Activated CD4-positive, CD25-positive, alpha-beta regulatory T cell treated with anti-CD3 and anti-CD28 coated beads, Interleukin-2, amount 50 U/mL, for 72 hours (primary cell): ENCODE results near the gene ANKRD60.

Experiments used
- DNase-seq: peaks from one replicate; pipeline ENCODE4 v3.0.0; 2021

ANKRD60 gene

GRCh38 chr20:58228484-58229197 is at the start of gene ANKRD60:
Gene ANKRD60, minus strand, starts transcription at chr20:58228653. Its CDS starts 0 bp downstream, at chr20:58228653.
- DNase-seq: peak; percentile 39

GRCh38 chr20:58277578-58278472 is 49.4 kb upstream of the ANKRD60 start:
- DNase-seq: no peak

- DNase-seq: no peak
These were observed 48.7 kb upstream of the ANKRD60 start for GRCh38 chr20:58277107-58277506.

GRCh38 chr20:58274384-58274783 is 45.9 kb upstream of the ANKRD60 start:
- DNase-seq: no peak

GRCh38 chr20:58271606-58272351 is 43.3 kb upstream of the ANKRD60 start:
- DNase-seq: no peak

- DNase-seq: no peak
These were observed 40.6 kb upstream of the ANKRD60 start for GRCh38 chr20:58268936-58269619.

GRCh38 chr20:58268421-58268821 is 40.0 kb upstream of the ANKRD60 start:
- no peak for DNase-seq

- DNase-seq: no peak
These were observed 39.1 kb upstream of the ANKRD60 start for GRCh38 chr20:58267389-58268215.

- no peak for DNase-seq
These were observed 35.8 kb upstream of the ANKRD60 start for GRCh38 chr20:58264271-58264670.

- no peak for DNase-seq
These were observed 33.2 kb upstream of the ANKRD60 start for GRCh38 chr20:58261660-58262059.

- DNase-seq: no peak
These were observed 31.6 kb upstream of the ANKRD60 start for GRCh38 chr20:58260006-58260405.

GRCh38 chr20:58256842-58257241 is 28.4 kb upstream of the ANKRD60 start:
- DNase-seq: no peak

GRCh38 chr20:58256307-58256706 is 27.9 kb upstream of the ANKRD60 start:
- DNase-seq: no peak

- no peak for DNase-seq
These were observed 26.4 kb upstream of the ANKRD60 start for GRCh38 chr20:58254890-58255289.

- DNase-seq: no peak
These were observed 23.6 kb upstream of the ANKRD60 start for GRCh38 chr20:58251979-58252591.

- no peak for DNase-seq
These were observed 23.0 kb upstream of the ANKRD60 start for GRCh38 chr20:58251348-58251978.

- no peak for DNase-seq
These were observed 17.9 kb upstream of the ANKRD60 start for GRCh38 chr20:58246346-58246745.

- no peak for DNase-seq
These were observed 17.5 kb upstream of the ANKRD60 start for GRCh38 chr20:58245931-58246330.

GRCh38 chr20:58245181-58245891 is 16.9 kb upstream of the ANKRD60 start:
- no peak for DNase-seq

GRCh38 chr20:58244517-58245030 is 16.1 kb upstream of the ANKRD60 start:
- no peak for DNase-seq
